ENCODE data around the gene SYT6.

The SYT6 gene

GRCh38 chr1:114154146-114154962 is 685 bp upstream of the SYT6 start:
- DNase-seq (ENCODE audit: low read depth): no peak

GRCh38 chr1:114152508-114153260 is 985 bp downstream of the SYT6 start:
- DNase-seq (ENCODE audit: low read depth): no peak

- DNase-seq (ENCODE audit: low read depth): no peak
Measured at GRCh38 chr1:114152089-114152507, 1.6 kb downstream of the SYT6 start.

- DNase-seq (ENCODE audit: low read depth): no peak
Measured at GRCh38 chr1:114150016-114150415, 3.7 kb downstream of the SYT6 start.

GRCh38 chr1:114149211-114149610 is 4.5 kb downstream of the SYT6 start:
- DNase-seq (ENCODE audit: low read depth): no peak

- DNase-seq (ENCODE audit: low read depth): no peak
Measured at GRCh38 chr1:114145504-114146151, 8.0 kb downstream of the SYT6 start.

- DNase-seq (ENCODE audit: low read depth): no peak
Measured at GRCh38 chr1:114144016-114144415, 9.7 kb downstream of the SYT6 start.

- DNase-seq (ENCODE audit: low read depth): no peak
Measured at GRCh38 chr1:114139540-114139939, 14.1 kb downstream of the SYT6 start.

- DNase-seq (ENCODE audit: low read depth): no peak
Measured at GRCh38 chr1:114137497-114137896, 16.2 kb downstream of the SYT6 start.

GRCh38 chr1:114135786-114136185 is 17.9 kb downstream of the SYT6 start:
- DNase-seq (ENCODE audit: low read depth): no peak

GRCh38 chr1:114134518-114134917 is 19.2 kb downstream of the SYT6 start:
- no peak for DNase-seq (ENCODE audit: low read depth)

GRCh38 chr1:114133129-114133528 is 20.5 kb downstream of the SYT6 start:
- no peak for DNase-seq (ENCODE audit: low read depth)

GRCh38 chr1:114131526-114132220 is 22.0 kb downstream of the SYT6 start:
- no peak for DNase-seq (ENCODE audit: low read depth)

- no peak for DNase-seq (ENCODE audit: low read depth)
Measured at GRCh38 chr1:114130846-114131525, 22.7 kb downstream of the SYT6 start.

GRCh38 chr1:114130213-114130612 is 23.5 kb downstream of the SYT6 start:
- DNase-seq (ENCODE audit: low read depth): no peak

GRCh38 chr1:114128293-114128692 is 25.4 kb downstream of the SYT6 start:
- DNase-seq (ENCODE audit: low read depth): no peak

- DNase-seq (ENCODE audit: low read depth): no peak
Measured at GRCh38 chr1:114126261-114127095, 27.2 kb downstream of the SYT6 start.

GRCh38 chr1:114124644-114125043 is 29.0 kb downstream of the SYT6 start:
- no peak for DNase-seq (ENCODE audit: low read depth)

GRCh38 chr1:114122941-114123618 is 30.6 kb downstream of the SYT6 start:
- no peak for DNase-seq (ENCODE audit: low read depth)

GRCh38 chr1:114118351-114118990 is 35.2 kb downstream of the SYT6 start:
- DNase-seq (ENCODE audit: low read depth): no peak

Measured in T-helper 22 cell (primary cell).